Neural progenitor cell (in vitro differentiated cells): ENCODE measurements around the gene DTD1. TPM values are rescaled to one million over a fixed set of nuclear protein-coding genes. Genes with fewer than 3 reads are reported as not detected.

Experiments
- DNase-seq: peaks from one replicate; pipeline ENCODE4 v3.0.0-alpha.2; 2016; ENCODE audit warnings: low spot score
- H2AFZ ChIP-seq: fragments of 200-600 bp; sonication (generic); replicated peaks from 2 replicates; pipeline ENCODE4 v1.6.1; 2016; ENCODE audit warnings: antibody characterized with exemption
- H3F3A ChIP-seq: fragments of 200-600 bp; sonication (generic); 2 replicates; pipeline ENCODE4 v1.6.1; 2016; ENCODE audit warnings: antibody characterized with exemption, low read depth
- H3K27ac ChIP-seq: fragments of 200-600 bp; sonication (generic); 2 replicates; pipeline ENCODE4 v1.5.1; 2016; ENCODE audit warnings: mild to moderate bottlenecking
- H3K27me3 ChIP-seq: fragments of 200-600 bp; sonication (generic); 2 replicates; pipeline ENCODE4 v1.6.1; 2016; ENCODE audit warnings: mild to moderate bottlenecking, moderate library complexity
- H3K36me3 ChIP-seq: fragments of 200-600 bp; sonication (generic); 2 replicates; pipeline ENCODE4 v1.5.1; 2016
- H3K4me1 ChIP-seq: fragments of 200-600 bp; sonication (generic); 2 replicates; pipeline ENCODE4 v1.6.1; 2016; ENCODE audit warnings: mixed run types
- H3K4me2 ChIP-seq: fragments of 200-600 bp; sonication (generic); 2 replicates; pipeline ENCODE4 v1.6.1; 2016
- H3K4me3 ChIP-seq: fragments of 200-600 bp; sonication (generic); 2 replicates; pipeline ENCODE4 v1.5.1; 2016
- H3K79me2 ChIP-seq: fragments of 200-600 bp; sonication (generic); 2 replicates; pipeline ENCODE4 v1.6.1; 2016; ENCODE audit warnings: low read depth
- H3K9ac ChIP-seq: fragments of 200-600 bp; sonication (generic); 2 replicates; pipeline ENCODE4 v1.6.1; 2016
- H3K9me3 ChIP-seq: fragments of 200-600 bp; sonication (generic); 2 replicates; pipeline ENCODE4 v1.5.1; 2016; ENCODE audit warnings: low read depth
- H4K20me1 ChIP-seq: fragments of 200-600 bp; sonication (generic); 2 replicates; pipeline ENCODE4 v1.6.1; 2016; ENCODE audit warnings: low read depth
- H3K27ac Mint-ChIP-seq: 3 replicates; pipeline ENCODE4 v1.8.0; 2021; ENCODE audit warnings: mixed read lengths
- H3K27me3 Mint-ChIP-seq: 2 replicates; pipeline ENCODE4 v1.8.0; 2022; ENCODE audit warnings: low read depth, mild to moderate bottlenecking, inconsistent platforms, moderate library complexity, mixed read lengths; ENCODE audit not compliant: insufficient read depth
- H3K36me3 Mint-ChIP-seq: 3 replicates; pipeline ENCODE4 v1.8.0; 2021; ENCODE audit warnings: mixed read lengths
- H3K4me1 Mint-ChIP-seq: 3 replicates; pipeline ENCODE4 v1.8.0; 2021; ENCODE audit warnings: mixed read lengths
- H3K4me3 Mint-ChIP-seq: 3 replicates; pipeline ENCODE4 v1.8.0; 2021; ENCODE audit warnings: mild to moderate bottlenecking, moderate library complexity, mixed read lengths
- H3K9me3 Mint-ChIP-seq: 3 replicates; pipeline ENCODE4 v1.8.0; 2020; ENCODE audit warnings: mixed read lengths
- EZH2 ChIP-seq: fragments of 200-600 bp; sonication (generic); IDR thresholded peaks from 2 replicates; pipeline ENCODE4 v1.6.1; 2017; ENCODE audit warnings: antibody characterized with exemption, mild to moderate bottlenecking, moderate library complexity
- EZH2phosphoT487 ChIP-seq: fragments of 200-600 bp; sonication (generic); IDR thresholded peaks from 2 replicates; pipeline ENCODE4 v1.6.1; 2017; ENCODE audit warnings: antibody characterized with exemption
- total RNA-seq: library from RNA; depleted of rRNA; stranded (reverse); fragments of >200 nt; gene quantifications from 2 replicates; pipeline ENCODE4 v1.2.3, GENCODE V29; 2015; ENCODE audit warnings: low replicate concordance
- TF ChIP-seq, protein P1 (sequence below): fragments of 200-600 bp; sonication (generic); IDR thresholded peaks from 2 replicates; pipeline ENCODE4 v1.5.1; 2017; ENCODE audit warnings: antibody characterized with exemption, mild to moderate bottlenecking

DTD1 gene
- total RNA-seq, 1 donor from 2014 or later, result 92.6 TPM

DNA sequence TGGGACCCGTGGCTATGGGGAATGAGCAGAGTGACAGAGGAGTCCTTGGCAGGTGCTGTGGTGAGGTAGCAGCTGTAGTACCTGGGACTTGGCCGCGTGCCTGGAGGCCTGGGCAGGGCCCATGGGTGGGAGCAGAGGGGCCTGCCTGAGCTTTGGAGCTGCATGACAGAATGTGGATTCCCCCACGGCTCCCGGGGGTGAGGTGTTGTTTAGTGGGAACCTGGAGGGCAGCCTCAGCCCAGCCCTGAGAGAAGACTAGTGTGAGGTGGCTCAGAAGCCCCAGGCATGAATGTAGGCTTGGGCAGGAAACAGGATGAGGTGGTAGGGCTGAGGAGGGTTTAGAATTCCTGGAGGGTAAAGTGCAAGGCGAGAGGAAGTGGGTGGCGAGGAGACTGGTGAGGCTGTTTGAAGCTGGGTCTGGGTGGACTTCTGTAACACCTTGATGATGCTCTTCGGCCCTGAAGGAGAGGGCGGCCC, 139.2 kb downstream of the DTD1 start:
- Histone ChIP-seq H3F3A (no peaks in the 10 kb centered on the region), H3K9me3 (no peaks in the 10 kb centered on the region), H3K27ac (no peak overlapping the region), H3K4me1 (peaks cover 5% of the 10 kb centered on the region), H3K4me2 (no peak overlapping the region), H3K4me3 (no peak overlapping the region), H3K79me2 (no peaks in the 10 kb centered on the region), H3K36me3 (no peaks in the 10 kb centered on the region), H4K20me1 (peaks cover 6% of the 10 kb centered on the region), H3K9ac (no peak overlapping the region), H3K27me3 (no peaks in the 10 kb centered on the region), H2AFZ (no peak overlapping the region)
- TF ChIP-seq EZH2, result no peak
- TF ChIP-seq, protein P1, sequence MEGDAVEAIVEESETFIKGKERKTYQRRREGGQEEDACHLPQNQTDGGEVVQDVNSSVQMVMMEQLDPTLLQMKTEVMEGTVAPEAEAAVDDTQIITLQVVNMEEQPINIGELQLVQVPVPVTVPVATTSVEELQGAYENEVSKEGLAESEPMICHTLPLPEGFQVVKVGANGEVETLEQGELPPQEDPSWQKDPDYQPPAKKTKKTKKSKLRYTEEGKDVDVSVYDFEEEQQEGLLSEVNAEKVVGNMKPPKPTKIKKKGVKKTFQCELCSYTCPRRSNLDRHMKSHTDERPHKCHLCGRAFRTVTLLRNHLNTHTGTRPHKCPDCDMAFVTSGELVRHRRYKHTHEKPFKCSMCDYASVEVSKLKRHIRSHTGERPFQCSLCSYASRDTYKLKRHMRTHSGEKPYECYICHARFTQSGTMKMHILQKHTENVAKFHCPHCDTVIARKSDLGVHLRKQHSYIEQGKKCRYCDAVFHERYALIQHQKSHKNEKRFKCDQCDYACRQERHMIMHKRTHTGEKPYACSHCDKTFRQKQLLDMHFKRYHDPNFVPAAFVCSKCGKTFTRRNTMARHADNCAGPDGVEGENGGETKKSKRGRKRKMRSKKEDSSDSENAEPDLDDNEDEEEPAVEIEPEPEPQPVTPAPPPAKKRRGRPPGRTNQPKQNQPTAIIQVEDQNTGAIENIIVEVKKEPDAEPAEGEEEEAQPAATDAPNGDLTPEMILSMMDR, result no peak
- no peak for TF ChIP-seq EZH2phosphoT487
- Mint-ChIP-seq H3K4me1 (peaks cover 14% of the 10 kb centered on the region), H3K27ac (no peak overlapping the region), H3K36me3 (no peaks in the 10 kb centered on the region), H3K9me3 (no peaks in the 10 kb centered on the region), H3K4me3 (no peak overlapping the region), H3K27me3 (peaks cover 3% of the 10 kb centered on the region)
- DNase-seq, result no peak

DNA sequence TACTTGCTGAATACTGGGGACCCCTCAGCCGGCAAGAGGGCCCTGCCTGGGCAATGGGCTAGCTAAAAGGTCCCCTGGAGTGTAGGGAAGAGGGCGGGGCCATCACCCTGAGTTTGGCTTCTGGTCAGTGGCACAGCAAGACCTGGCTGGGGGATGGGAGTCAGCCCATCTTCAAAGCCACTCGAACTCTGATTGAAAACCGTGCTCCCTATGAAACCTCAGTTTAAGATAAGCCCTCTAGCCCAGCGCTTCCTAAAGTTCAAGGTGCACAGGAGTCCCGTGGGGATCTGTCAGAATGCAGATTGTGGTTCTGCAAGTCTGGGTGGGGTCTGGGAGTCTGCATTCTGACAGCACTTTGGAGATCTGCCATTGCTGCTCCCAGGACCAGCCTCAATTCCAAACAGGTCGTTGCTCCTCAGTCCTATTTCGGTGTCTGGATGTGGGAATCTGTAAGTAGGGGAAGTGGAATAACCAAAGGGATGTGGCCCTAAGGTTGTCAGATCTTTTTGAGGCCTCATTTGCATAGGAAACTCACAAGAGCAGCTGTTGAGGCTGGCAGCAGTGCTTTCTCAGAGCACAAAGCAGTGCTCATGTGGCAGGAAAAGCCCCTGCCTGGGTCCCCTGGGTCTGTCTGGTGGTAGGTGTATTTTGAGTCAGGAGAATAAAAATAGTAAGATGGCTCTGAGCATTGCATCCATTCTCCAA, 140.5 kb downstream of the DTD1 start:
- no peaks in the 10 kb centered on the region for H3K27me3 ChIP-seq
- peaks cover 6% of the 10 kb centered on the region for H4K20me1 ChIP-seq
- DNase-seq, result no peak
- no peaks in the 10 kb centered on the region for H3K9me3 ChIP-seq
- Mint-ChIP-seq H3K4me3 (no peak overlapping the region), H3K27ac (no peak overlapping the region), H3K9me3 (no peaks in the 10 kb centered on the region), H3K4me1 (peaks cover 14% of the 10 kb centered on the region), H3K36me3 (no peaks in the 10 kb centered on the region), H3K27me3 (peaks cover 3% of the 10 kb centered on the region)
- H3K4me1 ChIP-seq, result peaks cover 5% of the 10 kb centered on the region
- H3F3A ChIP-seq, result no peaks in the 10 kb centered on the region
- H3K4me2 ChIP-seq, result no peak overlapping the region
- H3K79me2 ChIP-seq, result no peaks in the 10 kb centered on the region
- no peak for TF ChIP-seq EZH2phosphoT487
- TF ChIP-seq EZH2, result no peak
- TF ChIP-seq, protein P1, result no peak
- no peak overlapping the region for H3K4me3 ChIP-seq
- H3K27ac ChIP-seq, result no peak overlapping the region
- no peak overlapping the region for H3K9ac ChIP-seq
- no peaks in the 10 kb centered on the region for H3K36me3 ChIP-seq
- no peak overlapping the region for H2AFZ ChIP-seq

DNA sequence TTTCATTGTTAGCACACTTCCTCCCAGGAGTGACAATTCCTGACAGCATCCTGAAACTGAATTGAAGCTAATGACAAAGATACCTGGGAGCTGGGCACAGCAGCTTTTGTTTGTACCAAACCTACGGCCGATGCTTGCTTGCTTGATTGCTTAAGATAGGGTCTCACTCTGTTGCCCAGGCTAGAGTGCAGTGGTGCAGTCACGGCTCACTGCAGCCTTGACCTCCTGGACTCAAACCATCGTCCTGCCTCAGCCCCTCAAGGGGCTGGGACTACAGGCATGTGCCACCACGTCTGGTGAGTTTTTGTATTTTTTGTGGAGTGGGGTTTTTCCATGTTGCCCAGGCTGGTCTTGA, 141.0 kb downstream of the DTD1 start:
- Mint-ChIP-seq H3K4me1 (peaks cover 14% of the 10 kb centered on the region), H3K36me3 (no peaks in the 10 kb centered on the region), H3K4me3 (no peak overlapping the region), H3K9me3 (no peaks in the 10 kb centered on the region), H3K27me3 (peaks cover 3% of the 10 kb centered on the region), H3K27ac (no peak overlapping the region)
- Histone ChIP-seq H3K4me1 (peaks cover 5% of the 10 kb centered on the region), H3K4me3 (no peak overlapping the region), H3F3A (no peaks in the 10 kb centered on the region), H3K79me2 (no peaks in the 10 kb centered on the region), H3K9ac (no peak overlapping the region), H3K27ac (no peak overlapping the region), H3K36me3 (no peaks in the 10 kb centered on the region), H3K4me2 (no peak overlapping the region), H2AFZ (no peak overlapping the region), H3K27me3 (no peaks in the 10 kb centered on the region), H3K9me3 (no peaks in the 10 kb centered on the region), H4K20me1 (peaks cover 6% of the 10 kb centered on the region)
- TF ChIP-seq EZH2phosphoT487, result no peak
- TF ChIP-seq, protein P1, result no peak
- no peak for TF ChIP-seq EZH2
- DNase-seq, result no peak
